Measurements from ENCODE around the gene NALCN.
A peak's percentile ranks its signal among the peaks of the same experiment; 100 is the strongest.

DNA sequence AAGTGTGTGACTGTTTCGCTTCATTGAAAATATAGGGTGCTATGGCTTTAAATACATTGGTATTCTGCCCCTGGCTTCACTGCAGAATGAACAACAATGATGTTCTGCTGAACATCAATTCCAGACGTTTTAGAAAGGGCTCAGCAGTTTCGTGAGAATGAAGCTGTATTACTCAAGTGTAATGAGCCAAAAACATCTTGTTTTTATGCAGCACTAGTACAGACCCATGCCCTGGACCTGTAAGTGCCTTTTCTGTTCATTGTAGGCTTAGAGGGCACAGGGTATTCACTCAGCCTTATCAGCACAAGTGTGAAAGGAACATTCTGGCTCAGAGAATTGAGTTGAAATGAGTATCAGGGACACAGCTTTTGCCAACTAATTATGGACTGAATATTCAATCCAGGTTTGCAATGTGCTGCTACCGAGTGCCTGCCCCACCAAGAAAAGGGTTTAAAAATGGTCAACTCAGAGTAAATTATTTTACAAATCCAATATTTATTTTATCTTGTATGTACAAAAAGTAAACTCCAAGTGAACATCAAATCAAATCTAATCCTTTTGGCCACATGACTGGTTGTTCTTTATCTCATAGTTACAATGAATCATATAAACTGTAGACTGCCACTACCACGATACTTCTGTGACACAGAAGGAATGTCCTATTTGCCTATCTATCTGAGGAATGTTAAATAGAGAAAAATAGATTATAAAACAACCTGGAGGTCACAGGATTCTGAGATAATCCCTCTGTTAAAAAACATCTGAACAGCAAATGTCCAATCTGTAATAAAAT is 362.8 kb downstream of the NALCN start:
- TF ChIP-seq, protein P1, sequence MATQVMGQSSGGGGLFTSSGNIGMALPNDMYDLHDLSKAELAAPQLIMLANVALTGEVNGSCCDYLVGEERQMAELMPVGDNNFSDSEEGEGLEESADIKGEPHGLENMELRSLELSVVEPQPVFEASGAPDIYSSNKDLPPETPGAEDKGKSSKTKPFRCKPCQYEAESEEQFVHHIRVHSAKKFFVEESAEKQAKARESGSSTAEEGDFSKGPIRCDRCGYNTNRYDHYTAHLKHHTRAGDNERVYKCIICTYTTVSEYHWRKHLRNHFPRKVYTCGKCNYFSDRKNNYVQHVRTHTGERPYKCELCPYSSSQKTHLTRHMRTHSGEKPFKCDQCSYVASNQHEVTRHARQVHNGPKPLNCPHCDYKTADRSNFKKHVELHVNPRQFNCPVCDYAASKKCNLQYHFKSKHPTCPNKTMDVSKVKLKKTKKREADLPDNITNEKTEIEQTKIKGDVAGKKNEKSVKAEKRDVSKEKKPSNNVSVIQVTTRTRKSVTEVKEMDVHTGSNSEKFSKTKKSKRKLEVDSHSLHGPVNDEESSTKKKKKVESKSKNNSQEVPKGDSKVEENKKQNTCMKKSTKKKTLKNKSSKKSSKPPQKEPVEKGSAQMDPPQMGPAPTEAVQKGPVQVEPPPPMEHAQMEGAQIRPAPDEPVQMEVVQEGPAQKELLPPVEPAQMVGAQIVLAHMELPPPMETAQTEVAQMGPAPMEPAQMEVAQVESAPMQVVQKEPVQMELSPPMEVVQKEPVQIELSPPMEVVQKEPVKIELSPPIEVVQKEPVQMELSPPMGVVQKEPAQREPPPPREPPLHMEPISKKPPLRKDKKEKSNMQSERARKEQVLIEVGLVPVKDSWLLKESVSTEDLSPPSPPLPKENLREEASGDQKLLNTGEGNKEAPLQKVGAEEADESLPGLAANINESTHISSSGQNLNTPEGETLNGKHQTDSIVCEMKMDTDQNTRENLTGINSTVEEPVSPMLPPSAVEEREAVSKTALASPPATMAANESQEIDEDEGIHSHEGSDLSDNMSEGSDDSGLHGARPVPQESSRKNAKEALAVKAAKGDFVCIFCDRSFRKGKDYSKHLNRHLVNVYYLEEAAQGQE (IDR thresholded peaks at IDR 0.05): no peak
- TF ChIP-seq SP1 (IDR thresholded peaks at IDR 0.05): no peak
- peak; percentile 28 for TF ChIP-seq NR2F2 (IDR thresholded peaks at IDR 0.05)
- TF ChIP-seq, protein P2, sequence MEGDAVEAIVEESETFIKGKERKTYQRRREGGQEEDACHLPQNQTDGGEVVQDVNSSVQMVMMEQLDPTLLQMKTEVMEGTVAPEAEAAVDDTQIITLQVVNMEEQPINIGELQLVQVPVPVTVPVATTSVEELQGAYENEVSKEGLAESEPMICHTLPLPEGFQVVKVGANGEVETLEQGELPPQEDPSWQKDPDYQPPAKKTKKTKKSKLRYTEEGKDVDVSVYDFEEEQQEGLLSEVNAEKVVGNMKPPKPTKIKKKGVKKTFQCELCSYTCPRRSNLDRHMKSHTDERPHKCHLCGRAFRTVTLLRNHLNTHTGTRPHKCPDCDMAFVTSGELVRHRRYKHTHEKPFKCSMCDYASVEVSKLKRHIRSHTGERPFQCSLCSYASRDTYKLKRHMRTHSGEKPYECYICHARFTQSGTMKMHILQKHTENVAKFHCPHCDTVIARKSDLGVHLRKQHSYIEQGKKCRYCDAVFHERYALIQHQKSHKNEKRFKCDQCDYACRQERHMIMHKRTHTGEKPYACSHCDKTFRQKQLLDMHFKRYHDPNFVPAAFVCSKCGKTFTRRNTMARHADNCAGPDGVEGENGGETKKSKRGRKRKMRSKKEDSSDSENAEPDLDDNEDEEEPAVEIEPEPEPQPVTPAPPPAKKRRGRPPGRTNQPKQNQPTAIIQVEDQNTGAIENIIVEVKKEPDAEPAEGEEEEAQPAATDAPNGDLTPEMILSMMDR (IDR thresholded peaks at IDR 0.05; ENCODE audit: low read depth, low read length, missing input control): no peak

Measured in liver (tissue), 3 donors.